ENCODE results near the gene GFRA3. TPM values are rescaled to one million over a fixed set of nuclear protein-coding genes. Genes with fewer than 3 reads are reported as not detected.

Gene GFRA3
- total RNA-seq, 2 experiments from 2014 or later = 0.09 TPM; not detected in 1

GRCh38 chr5:138246822-138247221 lies 27.6 kb downstream of the GFRA3 start:
- intact Hi-C loops (cut with DNase I, micrococcal nuclease) = no loop called here
- DNase-seq (no peak), ATAC-seq (no peak)
- peaks cover 10% of the 10 kb centered on the region for H3K27me3 Mint-ChIP-seq
- H3K9me3 Mint-ChIP-seq (ENCODE audit: low read depth) = no peaks in the 10 kb centered on the region
- no peaks in the 10 kb centered on the region for H3K36me3 Mint-ChIP-seq (ENCODE audit: low read depth)
- CTCF ChIA-PET = interaction anchor here (0.6 to 0.7 kb wide), 2 partner anchors 17 to 96 kb away, joined by 3 to 4 read pairs; no protein-coding TSS in a partner anchor
- H3K4me3 Mint-ChIP-seq = no peak overlapping the region
- H3K27ac Mint-ChIP-seq = no peak overlapping the region
- POLR2A ChIA-PET = no interaction called here
- no peaks in the 10 kb centered on the region for H3K4me1 Mint-ChIP-seq

GRCh38 chr5:138246334-138246733 lies 28.1 kb downstream of the GFRA3 start:
- ChIA-PET CTCF (interaction anchor here (0.7 kb wide), 1 partner anchor 16 kb away, joined by 3 read pairs; no protein-coding TSS in a partner anchor), POLR2A (no interaction called here)
- Mint-ChIP-seq H3K4me3 (no peak overlapping the region), H3K4me1 (peaks cover 3% of the 10 kb centered on the region), H3K27ac (no peak overlapping the region), H3K27me3 (peaks cover 12% of the 10 kb centered on the region), H3K36me3 (ENCODE audit: low read depth) (no peaks in the 10 kb centered on the region), H3K9me3 (ENCODE audit: low read depth) (no peaks in the 10 kb centered on the region)
- DNase-seq (no peak), ATAC-seq (no peak)
- intact Hi-C loops (cut with DNase I, micrococcal nuclease) = no loop called here

GRCh38 chr5:138245717-138246116 lies 28.7 kb downstream of the GFRA3 start:
- peaks cover 19% of the 10 kb centered on the region for H3K27me3 Mint-ChIP-seq
- no peak for DNase-seq
- ChIA-PET CTCF (no interaction called here), POLR2A (no interaction called here)
- H3K36me3 Mint-ChIP-seq (ENCODE audit: low read depth) = no peaks in the 10 kb centered on the region
- no peak overlapping the region for H3K4me3 Mint-ChIP-seq
- no peak overlapping the region for H3K27ac Mint-ChIP-seq
- H3K9me3 Mint-ChIP-seq (ENCODE audit: low read depth) = no peaks in the 10 kb centered on the region
- intact Hi-C loops (cut with DNase I, micrococcal nuclease) = no loop called here
- H3K4me1 Mint-ChIP-seq = peaks cover 9% of the 10 kb centered on the region
- ATAC-seq = no peak

- Mint-ChIP-seq H3K27ac (no peak overlapping the region), H3K36me3 (ENCODE audit: low read depth) (no peaks in the 10 kb centered on the region), H3K4me3 (no peak overlapping the region), H3K9me3 (ENCODE audit: low read depth) (no peaks in the 10 kb centered on the region), H3K4me1 (peaks cover 12% of the 10 kb centered on the region), H3K27me3 (peaks cover 29% of the 10 kb centered on the region)
- DNase-seq = no peak
- intact Hi-C loops (cut with DNase I, micrococcal nuclease) = no loop called here
- no peak for ATAC-seq
- ChIA-PET CTCF (interaction anchor here (0.8 to 1.5 kb wide), 2 partner anchors 39 to 109 kb away, joined by 4 to 7 read pairs; partner anchors contain the start of gene KDM3B), POLR2A (no interaction called here)
Measured at GRCh38 chr5:138243794-138244193, 30.6 kb downstream of the GFRA3 start.

GRCh38 chr5:138241688-138242571 lies 32.5 kb downstream of the GFRA3 start:
- H3K4me1 Mint-ChIP-seq = peaks cover 12% of the 10 kb centered on the region
- peak; percentile 7 for DNase-seq
- H3K27ac Mint-ChIP-seq = no peak overlapping the region
- intact Hi-C loops (cut with DNase I, micrococcal nuclease) = no loop called here
- H3K27me3 Mint-ChIP-seq = peaks cover 29% of the 10 kb centered on the region
- POLR2A ChIA-PET = no interaction called here
- ATAC-seq = no peak
- peak overlapping the region; percentile 15 for H3K4me3 Mint-ChIP-seq
- no peaks in the 10 kb centered on the region for H3K36me3 Mint-ChIP-seq (ENCODE audit: low read depth)
- no peaks in the 10 kb centered on the region for H3K9me3 Mint-ChIP-seq (ENCODE audit: low read depth)
- CTCF ChIA-PET = interaction anchor here (0.7 to 1.3 kb wide), 5 partner anchors 10 to 465 kb away, joined by 3 to 4 read pairs (median 4); no protein-coding TSS in a partner anchor

- intact Hi-C loops (cut with DNase I, micrococcal nuclease) = no loop called here
- peak; percentile 28 for DNase-seq
- POLR2A ChIA-PET = interaction anchor here (1.0 kb wide), 2 partner anchors 91 to 112 kb away, joined by 3 to 5 read pairs; partner anchors contain the start of genes CDC25C and KDM3B
- H3K36me3 Mint-ChIP-seq (ENCODE audit: low read depth) = no peaks in the 10 kb centered on the region
- no peak overlapping the region for H3K4me3 Mint-ChIP-seq
- H3K4me1 Mint-ChIP-seq = peaks cover 12% of the 10 kb centered on the region
- ATAC-seq = peak; percentile 76
- peaks cover 29% of the 10 kb centered on the region for H3K27me3 Mint-ChIP-seq
- no peaks in the 10 kb centered on the region for H3K9me3 Mint-ChIP-seq (ENCODE audit: low read depth)
- H3K27ac Mint-ChIP-seq = no peak overlapping the region
- CTCF ChIA-PET = interaction anchor here (0.7 to 1.3 kb wide), 4 partner anchors 9 to 263 kb away, joined by 3 to 4 read pairs (median 4); no protein-coding TSS in a partner anchor
Measured at GRCh38 chr5:138240650-138241385, 33.6 kb downstream of the GFRA3 start.

GRCh38 chr5:138238034-138238433 lies 36.4 kb downstream of the GFRA3 start:
- DNase-seq (no peak), ATAC-seq (no peak)
- H3K27me3 Mint-ChIP-seq = peaks cover 26% of the 10 kb centered on the region
- H3K4me1 Mint-ChIP-seq = peaks cover 12% of the 10 kb centered on the region
- CTCF ChIA-PET = interaction anchor here (0.6 to 2.0 kb wide), 2 partner anchors 16 to 116 kb away, joined by 3 to 6 read pairs; no protein-coding TSS in a partner anchor
- no peak overlapping the region for H3K27ac Mint-ChIP-seq
- no peaks in the 10 kb centered on the region for H3K9me3 Mint-ChIP-seq (ENCODE audit: low read depth)
- POLR2A ChIA-PET = no interaction called here
- H3K36me3 Mint-ChIP-seq (ENCODE audit: low read depth) = no peaks in the 10 kb centered on the region
- intact Hi-C loops (cut with DNase I, micrococcal nuclease) = loop anchor here in 1 of 2 experiments (5.0 kb wide), 1 partner anchor 69 kb away; no protein-coding TSS in a partner anchor
- no peak overlapping the region for H3K4me3 Mint-ChIP-seq

- Mint-ChIP-seq H3K36me3 (ENCODE audit: low read depth) (no peaks in the 10 kb centered on the region), H3K4me1 (no peaks in the 10 kb centered on the region), H3K27me3 (peaks cover 11% of the 10 kb centered on the region), H3K9me3 (ENCODE audit: low read depth) (no peaks in the 10 kb centered on the region), H3K27ac (no peak overlapping the region), H3K4me3 (no peak overlapping the region)
- DNase-seq = no peak
- ChIA-PET POLR2A (no interaction called here), CTCF (interaction anchor here (1.1 to 2.2 kb wide), 4 partner anchors 9 to 204 kb away, joined by 3 to 8 read pairs (median 5); no protein-coding TSS in a partner anchor)
- intact Hi-C loops (cut with DNase I, micrococcal nuclease) = loop anchor here in 1 of 2 experiments (5.0 kb wide), 1 partner anchor 73 kb away; no protein-coding TSS in a partner anchor
- ATAC-seq = no peak
Measured at GRCh38 chr5:138234651-138235050, 39.8 kb downstream of the GFRA3 start.

GRCh38 chr5:138233280-138233679 lies 41.1 kb downstream of the GFRA3 start:
- peaks cover 5% of the 10 kb centered on the region for H3K27me3 Mint-ChIP-seq
- intact Hi-C loops (cut with DNase I, micrococcal nuclease) = no loop called here
- H3K4me3 Mint-ChIP-seq = no peak overlapping the region
- H3K4me1 Mint-ChIP-seq = no peaks in the 10 kb centered on the region
- no peaks in the 10 kb centered on the region for H3K9me3 Mint-ChIP-seq (ENCODE audit: low read depth)
- DNase-seq (no peak), ATAC-seq (no peak)
- H3K27ac Mint-ChIP-seq = no peak overlapping the region
- ChIA-PET POLR2A (no interaction called here), CTCF (no interaction called here)
- no peaks in the 10 kb centered on the region for H3K36me3 Mint-ChIP-seq (ENCODE audit: low read depth)

GRCh38 chr5:138230981-138231589 lies 43.3 kb downstream of the GFRA3 start:
- ChIA-PET POLR2A (no interaction called here), CTCF (interaction anchor here (0.8 to 0.9 kb wide), 2 partner anchors 9 to 10 kb away, joined by 4 read pairs; no protein-coding TSS in a partner anchor)
- DNase-seq = no peak
- Mint-ChIP-seq H3K4me1 (no peaks in the 10 kb centered on the region), H3K9me3 (ENCODE audit: low read depth) (peaks cover 1% of the 10 kb centered on the region), H3K27ac (no peak overlapping the region), H3K36me3 (ENCODE audit: low read depth) (no peaks in the 10 kb centered on the region), H3K4me3 (no peak overlapping the region), H3K27me3 (peaks cover 6% of the 10 kb centered on the region)
- intact Hi-C loops (cut with DNase I, micrococcal nuclease) = no loop called here
- ATAC-seq = no peak

GRCh38 chr5:138230261-138230660 lies 44.2 kb downstream of the GFRA3 start:
- no peaks in the 10 kb centered on the region for H3K36me3 Mint-ChIP-seq (ENCODE audit: low read depth)
- DNase-seq = no peak
- no peaks in the 10 kb centered on the region for H3K4me1 Mint-ChIP-seq
- CTCF ChIA-PET = interaction anchor here (0.6 to 0.9 kb wide), 2 partner anchors 16 to 151 kb away, joined by 3 read pairs; no protein-coding TSS in a partner anchor
- peaks cover 4% of the 10 kb centered on the region for H3K9me3 Mint-ChIP-seq (ENCODE audit: low read depth)
- H3K4me3 Mint-ChIP-seq = no peak overlapping the region
- POLR2A ChIA-PET = no interaction called here
- H3K27me3 Mint-ChIP-seq = peaks cover 8% of the 10 kb centered on the region
- no peak for ATAC-seq
- intact Hi-C loops (cut with DNase I, micrococcal nuclease) = no loop called here
- H3K27ac Mint-ChIP-seq = no peak overlapping the region
